Gastroesophageal sphincter (tissue), 4 donors: ENCODE results near the gene GUCD1. TPM values are rescaled to one million over a fixed set of nuclear protein-coding genes. Genes with fewer than 3 reads are reported as not detected.
"Not testable (repeated sequence)": the region's sequence is repeated elsewhere in the genome, so short reads cannot be mapped to it uniquely, and the experiment has no call there.

Experiments
- ATAC-seq: fragments of 150-250 bp; one replicate; pipeline ENCODE4 v1.9.1; 2016; ENCODE audit warnings: mild to moderate bottlenecking, moderate library complexity
- H3K27ac ChIP-seq, 4 donors: fragments of 200-600 bp; sonication (generic) in 3 of 4; 1 replicate in 3 of 4; 2 replicates in 1 of 4; pipeline ENCODE4 v1.5.1; 2016 to 2019
- H3K27me3 ChIP-seq: fragments of 200-600 bp; sonication (generic); one replicate; pipeline ENCODE4 v1.5.1; 2019
- H3K36me3 ChIP-seq, 2 donors: fragments of 200-600 bp; sonication (generic); one replicate each; pipeline ENCODE4 v1.5.1; 2019; ENCODE audit warnings: control low read depth in 1 of 2
- H3K4me1 ChIP-seq, 3 donors: fragments of 200-600 bp; sonication (generic); 1 replicate in 2 of 3; 2 replicates in 1 of 3; pipeline ENCODE4 v1.5.1; 2016 to 2019; ENCODE audit warnings: control low read depth in 2 of 3
- H3K4me3 ChIP-seq, 2 donors: fragments of 200-600 bp; sonication (generic); one replicate each; pipeline ENCODE4 v1.5.1; 2019; ENCODE audit warnings: mild to moderate bottlenecking in 1 of 2, moderate library complexity in 1 of 2
- H3K9me3 ChIP-seq, 3 donors: fragments of 200-600 bp; sonication (generic); one replicate each; pipeline ENCODE4 v1.5.1; 2017 to 2019; ENCODE audit warnings: control low read depth in 2 of 3
- EP300 ChIP-seq: sonication (generic); formaldehyde crosslinking; IDR thresholded peaks from one replicate; pipeline ENCODE4 v1.6.1; 2017; ENCODE audit warnings: antibody characterized with exemption, mild to moderate bottlenecking
- POLR2A ChIP-seq, 2 donors: fragments of 450-650 bp; IDR thresholded peaks; one replicate each; pipeline ENCODE4 v1.6.1; 2017; ENCODE audit warnings: antibody characterized with exemption in 2 of 2, mild to moderate bottlenecking in 2 of 2, moderate library complexity in 1 of 2
- POLR2AphosphoS5 ChIP-seq: sonication (generic); formaldehyde crosslinking; IDR thresholded peaks from one replicate; pipeline ENCODE4 v1.6.1; 2017; ENCODE audit warnings: antibody characterized with exemption
- WGBS, 2 donors: methylation state at CpG; one replicate each; pipeline ENCODE4 v1.1.5; 2018; ENCODE audit warnings: low coverage in 1 of 2; 5-methylcytosine and 5-hydroxymethylcytosine counted together
- total RNA-seq, 4 donors: library from RNA; depleted of rRNA; stranded (reverse); fragments of >200 nt; gene quantifications; one replicate each; pipeline ENCODE4 v1.1.0, GENCODE V29; 2016
- TF ChIP-seq, protein P1 (sequence below), 4 experiments: fragments of 200-600 bp in 2 of 4; fragments of 450-650 bp in 2 of 4; sonication (generic) in 1 of 4; IDR thresholded peaks; one replicate each; pipeline ENCODE4 v1.5.1; 2017 to 2019; ENCODE audit warnings: antibody characterized with exemption in 4 of 4, mild to moderate bottlenecking in 2 of 4, moderate library complexity in 2 of 4

The GUCD1 gene
- total RNA-seq, 4 donors from 2014 or later: 107 to 178 (median 121) TPM

DNA sequence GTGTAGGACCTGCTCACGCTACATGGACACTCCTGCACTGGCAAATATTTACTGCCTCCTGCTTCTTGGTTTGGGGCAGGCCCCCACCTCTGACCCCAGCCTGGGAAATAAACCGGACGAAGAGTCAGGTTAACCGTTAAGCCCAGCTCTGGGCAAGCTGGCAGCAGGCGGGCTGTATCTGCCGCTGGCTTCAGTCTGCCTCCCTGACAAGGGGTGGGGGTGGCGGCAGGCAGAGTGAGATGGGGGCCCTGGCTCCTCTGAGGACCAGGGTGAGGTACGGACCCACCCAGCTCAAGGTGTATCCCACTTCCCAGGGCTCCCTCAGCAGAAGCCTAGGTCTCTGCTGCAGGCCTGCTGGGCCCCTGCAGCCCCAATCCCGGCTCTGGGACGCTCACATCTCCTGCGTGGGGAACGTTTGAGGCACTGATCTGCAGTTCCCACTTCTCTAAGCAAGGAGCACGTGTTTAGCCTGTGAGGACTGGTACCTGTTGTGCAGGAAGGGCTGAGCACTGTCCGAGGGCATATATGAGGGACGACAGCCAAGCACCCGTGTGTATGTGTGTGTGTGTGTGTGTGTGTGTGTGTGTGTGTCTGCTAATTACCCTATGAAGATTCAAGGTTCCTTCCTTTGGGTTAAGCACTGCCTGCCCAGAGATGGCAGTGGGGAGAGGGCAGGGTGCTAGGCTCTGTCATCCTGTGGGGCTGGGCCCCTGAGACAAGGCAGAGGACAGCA, 39.1 kb upstream of the GUCD1 start:
- Histone ChIP-seq H3K4me1 (peaks cover 0 to 23% (median 6%) of the 10 kb centered on the region in 3 donors), H3K4me3 (no peak overlapping the region), H3K36me3 (peaks cover 0 to 10% of the 10 kb centered on the region in 2 donors), H3K27me3 (no peaks in the 10 kb centered on the region), H3K9me3 (no peaks in the 10 kb centered on the region), H3K27ac (peak overlapping the region in 3 of 4 donors; percentile 26 to 89 (median 87))
- ATAC-seq: no peak
- no peak for TF ChIP-seq EP300
- TF ChIP-seq, protein P1, sequence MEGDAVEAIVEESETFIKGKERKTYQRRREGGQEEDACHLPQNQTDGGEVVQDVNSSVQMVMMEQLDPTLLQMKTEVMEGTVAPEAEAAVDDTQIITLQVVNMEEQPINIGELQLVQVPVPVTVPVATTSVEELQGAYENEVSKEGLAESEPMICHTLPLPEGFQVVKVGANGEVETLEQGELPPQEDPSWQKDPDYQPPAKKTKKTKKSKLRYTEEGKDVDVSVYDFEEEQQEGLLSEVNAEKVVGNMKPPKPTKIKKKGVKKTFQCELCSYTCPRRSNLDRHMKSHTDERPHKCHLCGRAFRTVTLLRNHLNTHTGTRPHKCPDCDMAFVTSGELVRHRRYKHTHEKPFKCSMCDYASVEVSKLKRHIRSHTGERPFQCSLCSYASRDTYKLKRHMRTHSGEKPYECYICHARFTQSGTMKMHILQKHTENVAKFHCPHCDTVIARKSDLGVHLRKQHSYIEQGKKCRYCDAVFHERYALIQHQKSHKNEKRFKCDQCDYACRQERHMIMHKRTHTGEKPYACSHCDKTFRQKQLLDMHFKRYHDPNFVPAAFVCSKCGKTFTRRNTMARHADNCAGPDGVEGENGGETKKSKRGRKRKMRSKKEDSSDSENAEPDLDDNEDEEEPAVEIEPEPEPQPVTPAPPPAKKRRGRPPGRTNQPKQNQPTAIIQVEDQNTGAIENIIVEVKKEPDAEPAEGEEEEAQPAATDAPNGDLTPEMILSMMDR (IDR thresholded peaks at IDR 0.05): no peak
- TF ChIP-seq POLR2AphosphoS5: no peak
- no peak for TF ChIP-seq POLR2A (IDR thresholded peaks at IDR 0.05)
- WGBS, 2 donors: 56% methylated on average over 3 of the region's 16 CpGs; no CpG with 5 or more reads in 1 of the 2 donors

DNA sequence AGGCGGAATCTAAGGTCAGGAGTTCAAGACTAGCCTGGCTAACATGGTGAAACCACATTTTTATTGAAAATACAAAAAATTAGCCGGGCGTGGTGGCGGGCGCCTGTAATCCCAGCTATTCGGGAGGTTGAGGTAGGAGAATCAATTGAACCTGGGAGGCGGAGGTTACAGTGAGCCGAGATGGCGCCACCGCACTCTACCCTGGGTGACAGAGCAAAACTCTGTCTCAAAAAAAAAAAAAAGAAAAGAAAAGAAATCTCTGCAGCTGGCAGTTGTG, 38.6 kb upstream of the GUCD1 start:
- 85% methylated on average over 8 of the region's 10 CpGs; no CpG with 5 or more reads in 1 of the 2 donors for WGBS, 2 donors
- peak overlapping the region; percentile 57 to 91 (median 88) for H3K27ac ChIP-seq
- not testable (repeated sequence) for H3K9me3 ChIP-seq, ATAC-seq, H3K27me3 ChIP-seq
- peak overlapping the region; percentile 74 to 80 for H3K4me3 ChIP-seq
- H3K36me3 ChIP-seq: peaks cover 0 to 15% of the 10 kb centered on the region in 2 donors
- H3K4me1 ChIP-seq: peaks cover 0 to 23% (median 6%) of the 10 kb centered on the region in 3 donors

DNA sequence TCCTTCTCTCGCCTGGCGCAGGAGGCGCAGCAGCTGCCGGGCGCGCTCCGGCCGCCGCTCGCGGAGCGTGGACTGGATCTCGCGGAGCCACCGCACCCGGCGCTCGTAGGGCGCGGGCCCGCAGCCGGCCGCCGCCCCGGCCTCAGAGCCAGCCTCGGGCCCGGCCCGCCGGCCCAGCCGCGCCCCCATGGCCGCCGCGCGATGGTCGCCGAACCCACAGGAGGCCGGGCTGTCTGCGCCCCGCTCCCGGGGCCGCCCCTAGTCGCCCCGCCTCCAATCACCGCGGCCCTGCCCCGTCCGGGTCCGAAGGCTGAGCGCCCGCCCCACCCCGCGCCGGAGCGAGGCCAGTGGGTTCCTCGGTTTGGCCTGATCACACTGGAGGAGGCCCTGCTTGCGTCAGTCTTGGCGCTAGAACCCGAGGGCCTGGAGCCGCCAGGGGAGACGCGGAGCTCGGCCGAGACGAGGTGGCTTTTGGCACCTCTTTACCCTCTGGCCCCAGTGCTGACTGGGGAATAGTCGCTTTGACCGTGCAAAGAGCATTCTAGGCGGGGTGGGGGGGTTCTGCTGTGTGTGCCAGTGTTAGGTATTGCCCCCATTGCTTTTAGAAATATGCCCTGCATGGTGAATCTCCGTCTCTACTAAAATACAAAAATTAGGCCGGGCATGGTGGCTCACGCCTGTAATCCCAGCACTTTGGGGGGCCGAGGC, 38.1 kb upstream of the GUCD1 start, which contains the start of gene LRRC75B:
TSS of gene LRRC75B (minus strand) at position 223 of the 708 bp plus-strand sequence. CDS start at position 189, 34 bp downstream.
- Histone ChIP-seq H3K27me3 (no peaks in the 10 kb centered on the region), H3K4me3 (peak within 1 kb of the TSS; percentile 74 to 80), H3K9me3 (no peaks in the 10 kb centered on the region), H3K4me1 (peaks cover 0 to 23% (median 6%) of the 10 kb centered on the region in 3 donors), H3K36me3 (peaks cover 0 to 20% of the 10 kb centered on the region in 2 donors), H3K27ac (peak within 1 kb of the TSS; percentile 62 to 91 (median 88))
- peak; percentile 97 for ATAC-seq
- 20 to 40% methylated on average over 1 to 2 of the region's 72 CpGs for WGBS, 2 donors
- TF ChIP-seq POLR2AphosphoS5 (peak; percentile 58), EP300 (no peak), POLR2A (IDR thresholded peaks at IDR 0.05) (peak; percentile 34 to 57)
- TF ChIP-seq, protein P1 (IDR thresholded peaks at IDR 0.05): no peak

DNA sequence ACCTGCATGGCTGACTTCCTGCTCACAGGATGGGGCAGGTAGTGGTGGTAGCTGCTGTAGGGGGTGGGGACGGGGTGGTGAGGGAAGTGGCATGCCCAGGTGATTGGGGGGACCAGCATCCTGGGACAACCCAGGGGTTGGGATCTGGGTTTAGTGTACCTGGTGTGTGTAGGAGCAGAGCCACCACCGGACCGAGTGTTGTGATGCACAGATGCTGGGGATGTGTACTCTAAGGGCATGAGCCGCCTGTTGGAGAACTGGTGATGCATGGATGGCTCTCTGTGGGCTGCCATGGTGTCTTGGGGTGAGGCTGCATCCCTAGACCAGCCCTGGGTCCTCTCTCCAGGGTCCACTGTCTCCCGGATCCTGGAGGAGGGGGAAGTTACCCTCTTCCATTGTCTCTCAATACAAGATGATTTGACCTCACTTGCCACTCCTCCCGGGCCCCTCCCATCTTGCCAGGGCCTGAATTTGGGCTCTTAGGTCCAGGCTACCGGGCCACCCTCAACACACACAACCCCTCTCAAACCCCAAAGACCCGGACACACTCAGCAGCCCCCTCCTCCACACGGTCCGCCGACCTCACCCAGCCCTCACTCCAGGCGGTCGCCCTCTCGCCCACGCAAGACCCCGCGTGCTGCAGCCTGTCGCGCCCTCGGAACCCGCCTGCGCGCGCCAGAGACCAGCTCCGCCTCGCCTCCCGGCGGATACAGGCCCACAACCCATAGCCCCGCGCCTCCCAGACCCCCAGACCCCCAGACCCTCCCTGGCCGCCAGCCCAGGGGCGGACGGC, 37.3 kb upstream of the GUCD1 start:
- TF ChIP-seq POLR2A (IDR thresholded peaks at IDR 0.05) (no peak), EP300 (no peak), POLR2AphosphoS5 (no peak)
- TF ChIP-seq, protein P1 (IDR thresholded peaks at IDR 0.05): no peak
- 7 to 54% methylated on average over 3 to 12 of the region's 33 CpGs for WGBS, 2 donors
- Histone ChIP-seq H3K4me3 (peak overlapping the region; percentile 74 to 80), H3K36me3 (peaks cover 0 to 27% of the 10 kb centered on the region in 2 donors), H3K9me3 (no peaks in the 10 kb centered on the region), H3K27me3 (no peaks in the 10 kb centered on the region), H3K27ac (peak overlapping the region; percentile 62 to 91 (median 88)), H3K4me1 (peaks cover 0 to 23% (median 6%) of the 10 kb centered on the region in 3 donors)
- ATAC-seq: peak; percentile 10

DNA sequence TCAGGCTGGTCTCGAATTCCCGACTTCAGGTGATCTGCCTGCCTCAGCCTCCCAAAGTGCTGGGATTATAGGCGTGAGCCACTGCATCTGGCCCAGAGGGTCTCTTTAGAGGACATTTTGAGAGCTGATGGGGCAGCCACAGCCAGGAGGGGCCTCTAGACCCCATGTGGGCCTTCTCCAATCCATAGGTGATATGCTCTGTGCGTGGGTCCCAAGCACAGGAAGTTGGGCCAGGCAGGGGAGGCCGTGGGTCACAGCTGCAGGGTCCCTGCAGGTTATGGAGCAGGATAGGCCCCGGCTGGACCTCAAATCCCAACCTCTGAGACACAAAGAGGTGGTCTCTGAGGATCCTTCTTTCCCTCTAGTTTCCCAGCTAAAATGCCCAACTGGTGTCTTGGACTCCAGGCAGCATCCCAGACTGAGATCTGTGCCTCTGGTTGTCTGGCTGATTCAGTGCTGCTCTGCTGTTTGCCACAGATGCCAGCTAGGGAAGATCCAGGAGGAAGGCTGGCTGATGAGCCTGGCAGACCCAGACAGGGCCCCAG, 36.4 kb upstream of the GUCD1 start:
- TF ChIP-seq, protein P1 (IDR thresholded peaks at IDR 0.05): no peak
- TF ChIP-seq POLR2AphosphoS5: no peak
- TF ChIP-seq POLR2A (IDR thresholded peaks at IDR 0.05): no peak
- no peak for TF ChIP-seq EP300
- no CpG with 5 or more reads among the region's 6 CpGs for WGBS, 2 donors

More for the DNA sequence above, 36.4 kb upstream of the GUCD1 start:
- peaks cover 0 to 36% of the 10 kb centered on the region in 2 donors for H3K36me3 ChIP-seq
- H3K4me3 ChIP-seq: no peak overlapping the region
- peaks cover 0 to 23% (median 6%) of the 10 kb centered on the region in 3 donors for H3K4me1 ChIP-seq
- ATAC-seq: no peak
- H3K27me3 ChIP-seq: no peaks in the 10 kb centered on the region
- no peaks in the 10 kb centered on the region for H3K9me3 ChIP-seq
- peak overlapping the region in 3 of 4 donors; percentile 14 to 89 (median 87) for H3K27ac ChIP-seq
